Right lobe of liver (tissue), 4 donors: ENCODE measurements around the gene SULT2B1.

Experiments used
- POLR2A ChIP-seq: fragments of 450-650 bp; IDR thresholded peaks from one replicate; pipeline ENCODE4 v1.6.1; 2017; ENCODE audit warnings: antibody characterized with exemption, mild to moderate bottlenecking
- TF ChIP-seq, protein P1 (sequence below), 4 donors: fragments of 200-600 bp in 3 of 4; fragments of 450-650 bp in 1 of 4; IDR thresholded peaks; one replicate each; pipeline versions ENCODE4 v1.5.1 to v1.8.0; 2016 to 2022; ENCODE audit warnings: antibody characterized with exemption in 4 of 4, mild to moderate bottlenecking in 2 of 4
- donor health status: DM: no; HTN: no; CAD: no.
- donor health status: DM: no; HTN: no; CAD: no.
- donor health status: DM: no; HTN: yes; CAD: no.

DNA sequence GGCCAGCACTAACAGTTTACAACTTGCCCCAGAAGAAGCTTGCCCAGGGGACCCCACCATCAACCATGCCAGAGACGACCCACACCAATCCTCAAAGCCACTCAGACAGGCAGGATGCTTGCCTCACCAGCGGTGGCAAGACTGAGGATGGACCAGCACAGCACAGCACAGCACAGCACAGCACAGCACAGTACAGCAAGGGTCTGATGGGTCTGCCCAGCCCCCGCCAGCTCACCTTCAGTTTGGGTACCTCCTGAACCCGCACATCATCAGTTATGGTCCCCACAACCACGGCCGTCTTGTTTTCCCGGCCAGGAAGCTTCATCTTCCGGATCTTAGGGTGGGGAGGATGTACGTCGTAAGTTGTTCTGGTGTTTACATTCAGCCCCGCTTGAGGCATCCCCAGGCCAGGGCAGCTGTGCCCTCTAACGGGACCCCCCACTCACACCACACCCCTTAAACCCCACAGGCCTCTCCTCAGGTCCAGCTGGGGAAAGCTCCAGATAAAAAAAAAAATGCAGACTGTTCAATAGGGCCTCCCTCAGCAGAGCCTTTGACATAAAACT, 64.6 kb downstream of the SULT2B1 start:
- TF ChIP-seq, protein P1, sequence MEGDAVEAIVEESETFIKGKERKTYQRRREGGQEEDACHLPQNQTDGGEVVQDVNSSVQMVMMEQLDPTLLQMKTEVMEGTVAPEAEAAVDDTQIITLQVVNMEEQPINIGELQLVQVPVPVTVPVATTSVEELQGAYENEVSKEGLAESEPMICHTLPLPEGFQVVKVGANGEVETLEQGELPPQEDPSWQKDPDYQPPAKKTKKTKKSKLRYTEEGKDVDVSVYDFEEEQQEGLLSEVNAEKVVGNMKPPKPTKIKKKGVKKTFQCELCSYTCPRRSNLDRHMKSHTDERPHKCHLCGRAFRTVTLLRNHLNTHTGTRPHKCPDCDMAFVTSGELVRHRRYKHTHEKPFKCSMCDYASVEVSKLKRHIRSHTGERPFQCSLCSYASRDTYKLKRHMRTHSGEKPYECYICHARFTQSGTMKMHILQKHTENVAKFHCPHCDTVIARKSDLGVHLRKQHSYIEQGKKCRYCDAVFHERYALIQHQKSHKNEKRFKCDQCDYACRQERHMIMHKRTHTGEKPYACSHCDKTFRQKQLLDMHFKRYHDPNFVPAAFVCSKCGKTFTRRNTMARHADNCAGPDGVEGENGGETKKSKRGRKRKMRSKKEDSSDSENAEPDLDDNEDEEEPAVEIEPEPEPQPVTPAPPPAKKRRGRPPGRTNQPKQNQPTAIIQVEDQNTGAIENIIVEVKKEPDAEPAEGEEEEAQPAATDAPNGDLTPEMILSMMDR (IDR thresholded peaks at IDR 0.05) = no peak
- TF ChIP-seq POLR2A = no peak
